Upper lobe of left lung (tissue), 4 donors: ENCODE data around the gene S100A1.

Source experiments
- EP300 ChIP-seq, 4 donors: sonication (generic); formaldehyde crosslinking; IDR thresholded peaks; one replicate each; pipeline ENCODE4 v1.5.1; 2017; ENCODE audit warnings: antibody characterized with exemption in 4 of 4, control low read depth in 2 of 4
- TF ChIP-seq, protein P1 (sequence below), 6 experiments: fragments of 450-650 bp in 4 of 6; fragments of 200-600 bp in 2 of 6; sonication (generic) in 2 of 6; IDR thresholded peaks; one replicate each; pipeline ENCODE4 v1.5.1; 2016 to 2019; ENCODE audit warnings: antibody characterized with exemption in 6 of 6

DNA sequence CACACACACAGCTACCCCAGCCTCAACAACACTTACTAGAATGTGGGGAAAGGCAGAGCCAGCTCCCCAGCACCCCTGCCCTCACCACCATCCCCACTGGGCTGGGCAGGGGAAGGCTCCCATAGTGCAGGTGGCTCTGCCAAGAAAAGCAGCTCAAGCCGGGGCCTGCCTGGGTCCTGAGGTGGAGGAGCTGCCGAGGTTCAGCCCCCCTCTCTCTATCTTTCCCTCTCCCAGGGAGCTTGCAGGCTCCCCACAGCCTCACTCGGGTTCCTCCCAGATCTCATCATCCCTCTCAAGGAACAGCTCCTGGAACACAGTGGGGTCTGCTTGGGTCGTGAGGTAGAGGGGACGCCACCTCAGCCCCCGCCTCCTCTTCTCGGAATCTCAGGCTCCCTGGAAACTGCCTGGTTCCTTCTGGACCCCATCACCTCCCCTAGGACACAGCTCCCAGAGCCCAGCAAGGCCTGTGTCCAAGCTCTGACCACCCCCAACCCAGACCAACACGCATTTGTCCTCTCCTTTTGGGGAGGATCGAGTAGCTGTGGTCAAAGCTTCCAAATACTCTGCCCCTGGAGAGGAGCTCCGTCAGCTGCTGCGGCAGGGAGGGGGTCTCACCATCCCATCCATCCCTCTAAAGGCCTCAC lies 16.0 kb upstream of the S100A1 start:
- TF ChIP-seq, protein P1, sequence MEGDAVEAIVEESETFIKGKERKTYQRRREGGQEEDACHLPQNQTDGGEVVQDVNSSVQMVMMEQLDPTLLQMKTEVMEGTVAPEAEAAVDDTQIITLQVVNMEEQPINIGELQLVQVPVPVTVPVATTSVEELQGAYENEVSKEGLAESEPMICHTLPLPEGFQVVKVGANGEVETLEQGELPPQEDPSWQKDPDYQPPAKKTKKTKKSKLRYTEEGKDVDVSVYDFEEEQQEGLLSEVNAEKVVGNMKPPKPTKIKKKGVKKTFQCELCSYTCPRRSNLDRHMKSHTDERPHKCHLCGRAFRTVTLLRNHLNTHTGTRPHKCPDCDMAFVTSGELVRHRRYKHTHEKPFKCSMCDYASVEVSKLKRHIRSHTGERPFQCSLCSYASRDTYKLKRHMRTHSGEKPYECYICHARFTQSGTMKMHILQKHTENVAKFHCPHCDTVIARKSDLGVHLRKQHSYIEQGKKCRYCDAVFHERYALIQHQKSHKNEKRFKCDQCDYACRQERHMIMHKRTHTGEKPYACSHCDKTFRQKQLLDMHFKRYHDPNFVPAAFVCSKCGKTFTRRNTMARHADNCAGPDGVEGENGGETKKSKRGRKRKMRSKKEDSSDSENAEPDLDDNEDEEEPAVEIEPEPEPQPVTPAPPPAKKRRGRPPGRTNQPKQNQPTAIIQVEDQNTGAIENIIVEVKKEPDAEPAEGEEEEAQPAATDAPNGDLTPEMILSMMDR (IDR thresholded peaks at IDR 0.05) = no peak
- TF ChIP-seq EP300 (IDR thresholded peaks at IDR 0.05) = no peak
